WTC11 (cell line): ENCODE results near the gene RAET1E.
"Not testable (repeated sequence)": the region's sequence is repeated elsewhere in the genome, so short reads cannot be mapped to it uniquely, and the experiment has no call there.

Source experiments
- CTCF ChIP-seq: fragments of 200-600 bp; IDR thresholded peaks from 2 replicates; pipeline ENCODE4 v1.8.0; 2022; ENCODE audit warnings: antibody characterized with exemption
- ELF4 ChIP-seq: sonication (generic); formaldehyde crosslinking; IDR thresholded peaks from 2 replicates; pipeline ENCODE4 v1.8.1; 2022; ENCODE audit warnings: low read depth, mild to moderate bottlenecking, moderate library complexity, missing genetic modification reagents
- KAT7 ChIP-seq: sonication (generic); formaldehyde crosslinking; IDR thresholded peaks from 2 replicates; pipeline ENCODE4 v1.8.1; 2023; ENCODE audit warnings: missing genetic modification reagents, mild to moderate bottlenecking, borderline replicate concordance
- PREB ChIP-seq: sonication (generic); formaldehyde crosslinking; IDR thresholded peaks from 2 replicates; pipeline ENCODE4 v1.8.1; 2022; ENCODE audit warnings: mild to moderate bottlenecking, missing genetic modification reagents, moderate library complexity, borderline replicate concordance
- TEAD4 ChIP-seq: sonication (generic); formaldehyde crosslinking; IDR thresholded peaks from 2 replicates; pipeline ENCODE4 v1.8.0; 2022; ENCODE audit warnings: mild to moderate bottlenecking, missing genetic modification reagents

DNA sequence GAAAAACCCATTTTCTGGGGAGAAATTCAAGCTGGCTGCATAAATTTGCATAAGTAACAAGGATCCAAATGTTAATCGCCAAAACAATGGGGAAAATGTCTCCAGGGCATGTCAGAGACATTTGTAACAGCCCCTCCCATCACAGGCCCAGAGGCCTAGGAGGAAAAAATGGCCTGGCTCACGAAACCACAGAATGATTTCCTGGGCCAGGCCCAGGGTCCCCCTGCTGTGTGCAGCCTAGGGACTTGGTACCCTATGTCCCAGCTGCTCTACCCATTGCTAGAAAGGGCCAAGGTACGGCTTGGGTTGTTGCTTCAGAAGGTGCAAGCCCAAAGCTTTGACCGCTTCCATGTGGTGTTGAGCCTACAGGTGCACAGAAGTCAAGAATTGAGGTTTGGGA lies 10.6 kb upstream of the RAET1E start:
- TF ChIP-seq CTCF; ELF4 (CRISPR knock-in tag); TEAD4 (CRISPR knock-in tag); PREB (CRISPR knock-in tag); KAT7 (CRISPR knock-in tag): not testable (repeated sequence)
